Activated CD4-positive, alpha-beta T cell treated with anti-CD3 and anti-CD28 coated beads, Interleukin-2, amount 10 ng/mL, durations not matched to agents 24 days and 14 days (primary cell): ENCODE measurements around the gene VAV3. TPM values are rescaled to one million over a fixed set of nuclear protein-coding genes. Genes with fewer than 3 reads are reported as not detected.
"Not testable (repeated sequence)": the region's sequence is repeated elsewhere in the genome, so short reads cannot be mapped to it uniquely, and the experiment has no call there.

Experiments used
- DNase-seq: peaks from one replicate; pipeline ENCODE4 v3.0.0; 2022
- H3K27ac Mint-ChIP-seq: one replicate; pipeline ENCODE4 v1.8.0; 2022; ENCODE audit warnings: mild to moderate bottlenecking, mixed read lengths
- H3K27me3 Mint-ChIP-seq: one replicate; pipeline ENCODE4 v1.8.0; 2022; ENCODE audit warnings: mixed read lengths
- H3K36me3 Mint-ChIP-seq: one replicate; pipeline ENCODE4 v1.8.0; 2022; ENCODE audit warnings: low read depth, mild to moderate bottlenecking, mixed read lengths
- H3K4me1 Mint-ChIP-seq: one replicate; pipeline ENCODE4 v1.8.0; 2021; ENCODE audit warnings: mixed read lengths
- H3K4me3 Mint-ChIP-seq: one replicate; pipeline ENCODE4 v1.8.0; 2022; ENCODE audit warnings: mild to moderate bottlenecking, moderate library complexity, mixed read lengths
- H3K9me3 Mint-ChIP-seq: one replicate; pipeline ENCODE4 v1.8.0; 2021; ENCODE audit warnings: mixed read lengths
- intact Hi-C: fragments of 100-400 bp; cut with micrococcal nuclease; formaldehyde crosslinking; loops from one replicate; pipeline ENCODE4 v1.15.1; 2023
- total RNA-seq: library from RNA; stranded (reverse); gene quantifications from 2 replicates; pipeline ENCODE4 v1.2.3, GENCODE V29; 2022

Gene VAV3
- total RNA-seq, 1 donor from 2014 or later: 5.5 TPM

GRCh38 chr1:107912656-107913055 is 52.3 kb downstream of the VAV3 start:
- Mint-ChIP-seq H3K4me3 (no peak overlapping the region), H3K27me3 (no peaks in the 10 kb centered on the region), H3K4me1 (peaks cover 6% of the 10 kb centered on the region), H3K9me3 (no peaks in the 10 kb centered on the region), H3K27ac (no peak overlapping the region), H3K36me3 (no peaks in the 10 kb centered on the region)
- intact Hi-C loops: no loop called here
- DNase-seq: no peak

GRCh38 chr1:107900090-107900945 is 64.7 kb downstream of the VAV3 start:
- peaks cover 14% of the 10 kb centered on the region for H3K4me1 Mint-ChIP-seq
- no peaks in the 10 kb centered on the region for H3K36me3 Mint-ChIP-seq
- no peaks in the 10 kb centered on the region for H3K27me3 Mint-ChIP-seq
- intact Hi-C loops: no loop called here
- H3K9me3 Mint-ChIP-seq: no peaks in the 10 kb centered on the region
- no peak overlapping the region for H3K4me3 Mint-ChIP-seq
- no peak overlapping the region for H3K27ac Mint-ChIP-seq
- DNase-seq: no peak

- Mint-ChIP-seq H3K27ac (no peak overlapping the region), H3K4me3 (no peak overlapping the region), H3K9me3 (no peaks in the 10 kb centered on the region), H3K27me3 (no peaks in the 10 kb centered on the region), H3K4me1 (peaks cover 14% of the 10 kb centered on the region), H3K36me3 (no peaks in the 10 kb centered on the region)
- intact Hi-C loops: loop anchor here (5.0 kb wide), 1 partner anchor 112 kb away; no protein-coding TSS in a partner anchor
- DNase-seq: no peak
These were observed 65.3 kb downstream of the VAV3 start for GRCh38 chr1:107899655-107900054.

- H3K4me1 Mint-ChIP-seq: peaks cover 14% of the 10 kb centered on the region
- intact Hi-C loops: loop anchor here (5.0 kb wide), 1 partner anchor 110 kb away; no protein-coding TSS in a partner anchor
These were observed 67.3 kb downstream of the VAV3 start for GRCh38 chr1:107897438-107898345.

GRCh38 chr1:107896936-107897335 is 68.0 kb downstream of the VAV3 start:
- Mint-ChIP-seq H3K9me3 (no peaks in the 10 kb centered on the region), H3K27ac (no peak overlapping the region), H3K4me3 (no peak overlapping the region), H3K4me1 (peaks cover 14% of the 10 kb centered on the region), H3K27me3 (no peaks in the 10 kb centered on the region), H3K36me3 (no peaks in the 10 kb centered on the region)
- no peak for DNase-seq
- intact Hi-C loops: loop anchor here (5.0 kb wide), 1 partner anchor 110 kb away; no protein-coding TSS in a partner anchor

More at GRCh38 chr1:107897438-107898345, 67.3 kb downstream of the VAV3 start:
- Mint-ChIP-seq H3K36me3 (no peaks in the 10 kb centered on the region), H3K27me3 (no peaks in the 10 kb centered on the region), H3K27ac (no peak overlapping the region), H3K9me3 (no peaks in the 10 kb centered on the region), H3K4me3 (no peak overlapping the region)
- no peak for DNase-seq

DNA sequence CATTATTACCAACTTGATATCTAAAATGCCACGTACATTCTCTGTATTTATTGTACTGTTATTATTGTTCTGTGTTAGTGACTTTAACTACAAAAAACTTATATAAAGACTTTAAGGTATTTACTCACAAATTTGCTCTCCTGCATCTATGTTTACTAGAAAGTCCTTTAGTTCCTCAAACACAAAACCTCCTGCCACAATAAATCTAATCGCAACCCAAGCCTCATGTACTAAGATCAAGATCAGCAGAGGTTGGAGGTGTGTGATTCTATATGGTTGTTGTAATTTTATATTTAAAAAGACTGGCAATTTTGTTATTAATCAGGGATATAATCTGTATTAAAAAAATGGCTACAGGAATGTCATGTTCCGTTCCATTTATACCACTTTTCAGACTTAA is 68.6 kb downstream of the VAV3 start:
- intact Hi-C loops: loop anchor here (5.0 kb wide), 1 partner anchor 109 kb away; no protein-coding TSS in a partner anchor
- peaks cover 14% of the 10 kb centered on the region for H3K4me1 Mint-ChIP-seq
- no peaks in the 10 kb centered on the region for H3K27me3 Mint-ChIP-seq
- no peaks in the 10 kb centered on the region for H3K9me3 Mint-ChIP-seq
- no peak overlapping the region for H3K27ac Mint-ChIP-seq
- no peak for DNase-seq
- no peaks in the 10 kb centered on the region for H3K36me3 Mint-ChIP-seq
- no peak overlapping the region for H3K4me3 Mint-ChIP-seq

DNA sequence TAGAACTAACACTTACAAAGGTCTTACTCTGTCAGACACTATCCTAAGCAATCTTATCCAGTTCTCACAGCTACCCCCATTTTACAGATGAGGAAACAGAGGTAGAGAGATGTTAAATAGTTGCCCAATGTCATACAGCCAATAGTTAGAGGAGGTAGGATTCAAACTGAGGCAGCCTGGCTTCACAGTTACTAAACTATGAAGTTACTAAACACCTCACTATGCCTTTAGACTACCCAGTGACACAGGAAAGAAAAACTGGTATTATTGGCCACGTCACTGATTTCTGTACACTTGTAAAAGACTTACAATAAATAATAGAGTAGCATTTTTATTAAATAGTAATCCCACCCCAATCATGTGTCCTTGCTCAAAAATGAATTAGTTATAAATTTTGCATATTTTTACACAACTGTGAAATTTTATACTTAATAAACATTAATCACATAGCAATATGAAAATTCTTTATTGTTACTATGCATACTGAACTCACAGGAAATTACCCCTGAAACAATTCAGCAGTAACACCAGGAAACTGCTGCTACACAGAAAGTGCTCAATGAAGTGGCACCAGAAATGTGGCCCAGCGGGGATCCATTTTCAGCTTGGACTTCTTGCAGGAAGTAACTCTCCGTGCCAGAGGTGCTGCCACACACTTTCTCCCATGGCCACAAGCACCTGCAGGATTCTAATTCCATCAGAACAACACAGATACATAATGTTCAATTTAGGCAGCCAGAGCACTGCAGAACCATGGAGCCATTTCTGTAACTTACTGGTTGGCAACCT is 69.4 kb downstream of the VAV3 start:
- H3K36me3 Mint-ChIP-seq: no peaks in the 10 kb centered on the region
- no peak for DNase-seq
- H3K4me1 Mint-ChIP-seq: peaks cover 14% of the 10 kb centered on the region
- no peaks in the 10 kb centered on the region for H3K27me3 Mint-ChIP-seq
- H3K4me3 Mint-ChIP-seq: no peak overlapping the region
- H3K9me3 Mint-ChIP-seq: peaks cover 3% of the 10 kb centered on the region
- intact Hi-C loops: loop anchor here (5.0 kb wide), 1 partner anchor 108 kb away; no protein-coding TSS in a partner anchor
- no peak overlapping the region for H3K27ac Mint-ChIP-seq

- Mint-ChIP-seq H3K36me3 (no peaks in the 10 kb centered on the region), H3K4me1 (peaks cover 4% of the 10 kb centered on the region), H3K9me3 (peaks cover 3% of the 10 kb centered on the region), H3K27ac (no peak overlapping the region), H3K27me3 (no peaks in the 10 kb centered on the region), H3K4me3 (no peak overlapping the region)
- intact Hi-C loops: loop anchor here (5.0 kb wide), 1 partner anchor 107 kb away; no protein-coding TSS in a partner anchor
- no peak for DNase-seq
These were observed 70.4 kb downstream of the VAV3 start for GRCh38 chr1:107894605-107895004.

DNA sequence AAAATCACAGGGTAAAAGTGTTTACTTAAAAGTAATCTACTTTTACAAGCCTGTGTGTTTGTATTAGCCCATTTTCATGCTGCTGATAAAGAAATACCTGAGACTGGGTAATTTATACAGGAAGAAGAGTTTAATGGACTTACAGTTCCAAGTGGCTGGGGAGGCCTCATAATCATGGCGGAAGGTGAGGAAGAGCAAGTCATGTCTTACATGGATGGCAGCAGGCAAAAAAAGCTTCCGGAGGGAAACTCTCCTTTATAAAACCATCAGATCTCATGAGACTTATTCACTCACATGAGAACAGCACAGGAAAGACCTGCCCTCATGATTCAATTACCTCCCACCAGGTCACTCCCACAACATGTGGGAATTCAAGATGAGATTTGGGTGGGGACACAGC is 71.6 kb downstream of the VAV3 start:
- DNase-seq, H3K27ac Mint-ChIP-seq, H3K27me3 Mint-ChIP-seq, H3K4me3 Mint-ChIP-seq, H3K4me1 Mint-ChIP-seq, H3K9me3 Mint-ChIP-seq, intact Hi-C loops, H3K36me3 Mint-ChIP-seq: not testable (repeated sequence)

GRCh38 chr1:107889524-107889923 is 75.5 kb downstream of the VAV3 start:
- Mint-ChIP-seq H3K4me1 (no peaks in the 10 kb centered on the region), H3K4me3 (no peak overlapping the region), H3K27ac (no peak overlapping the region), H3K27me3 (no peaks in the 10 kb centered on the region), H3K36me3 (no peaks in the 10 kb centered on the region), H3K9me3 (peaks cover 3% of the 10 kb centered on the region)
- intact Hi-C loops: no loop called here
- DNase-seq: no peak

GRCh38 chr1:107883562-107883961 is 81.4 kb downstream of the VAV3 start:
- H3K27me3 Mint-ChIP-seq: no peaks in the 10 kb centered on the region
- intact Hi-C loops: no loop called here
- no peaks in the 10 kb centered on the region for H3K36me3 Mint-ChIP-seq
- H3K4me1 Mint-ChIP-seq: peaks cover 2% of the 10 kb centered on the region
- no peak overlapping the region for H3K4me3 Mint-ChIP-seq
- H3K27ac Mint-ChIP-seq: no peak overlapping the region
- H3K9me3 Mint-ChIP-seq: peaks cover 3% of the 10 kb centered on the region
- DNase-seq: no peak

GRCh38 chr1:107879927-107880326 is 85.1 kb downstream of the VAV3 start:
- intact Hi-C loops: loop anchor here (5.0 kb wide), 2 partner anchors 57 to 82 kb away; no protein-coding TSS in a partner anchor

DNA sequence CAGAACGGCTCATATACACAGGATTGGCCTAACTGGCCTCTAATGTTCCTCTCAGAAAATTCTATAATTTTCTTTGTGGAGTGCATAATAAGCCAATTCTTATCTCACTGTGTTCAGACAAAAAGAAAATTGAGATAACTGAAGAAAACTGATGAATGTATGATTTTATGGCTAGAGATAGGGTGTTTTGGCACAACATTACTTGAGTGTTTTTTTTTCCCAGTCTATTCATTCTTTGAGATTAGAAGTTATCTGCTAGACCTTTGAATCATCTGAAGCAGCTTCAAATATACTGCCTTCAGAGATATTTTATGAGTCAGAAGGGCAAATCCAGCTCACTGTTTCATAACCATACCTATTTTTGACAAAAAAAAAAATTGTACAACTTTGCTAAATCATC is 85.6 kb downstream of the VAV3 start:
- Mint-ChIP-seq H3K4me3 (no peak overlapping the region), H3K4me1 (peaks cover 2% of the 10 kb centered on the region), H3K9me3 (peaks cover 12% of the 10 kb centered on the region), H3K27ac (no peak overlapping the region), H3K27me3 (no peaks in the 10 kb centered on the region), H3K36me3 (peaks cover 4% of the 10 kb centered on the region)
- no peak for DNase-seq
- intact Hi-C loops: loop anchor here (5.0 kb wide), 2 partner anchors 58 to 83 kb away; no protein-coding TSS in a partner anchor

More at GRCh38 chr1:107879927-107880326, 85.1 kb downstream of the VAV3 start:
- Mint-ChIP-seq H3K4me3 (no peak overlapping the region), H3K9me3 (peaks cover 12% of the 10 kb centered on the region), H3K4me1 (peaks cover 2% of the 10 kb centered on the region), H3K36me3 (peaks cover 4% of the 10 kb centered on the region), H3K27me3 (no peaks in the 10 kb centered on the region), H3K27ac (no peak overlapping the region)
- DNase-seq: no peak
